Natural killer cell (primary cell): ENCODE measurements around the gene SP100. TPM values are rescaled to one million over a fixed set of nuclear protein-coding genes. Genes with fewer than 3 reads are reported as not detected.
A peak's percentile ranks its signal among the peaks of the same experiment; 100 is the strongest.

Source experiments
- ATAC-seq, 3 donors: fragments of 150-1000 bp in 2 of 3; fragments of 200-7000 bp in 1 of 3; cut with Tn5 transposase; 1 replicate in 1 of 3; 2 replicates in 2 of 3; pipeline ENCODE4 v1.10.0; 2021; ENCODE audit warnings: mild to moderate bottlenecking in 2 of 3, moderate library complexity in 2 of 3
- DNase-seq, 2 donors: peaks; one replicate each; pipeline versions ENCODE4 v3.0.0 to v3.0.0-alpha.2; 2013 to 2021; ENCODE audit warnings: mixed read lengths in 1 of 2
- H3K27ac ChIP-seq: one replicate; pipeline ENCODE4 v1.5.1; 2013; ENCODE audit warnings: mild to moderate bottlenecking, low read length
- H3K27me3 ChIP-seq: one replicate; pipeline ENCODE4 v1.6.1; 2013; ENCODE audit warnings: low read length; ENCODE audit not compliant: control insufficient read depth, insufficient read depth
- H3K36me3 ChIP-seq: one replicate; pipeline ENCODE4 v1.6.1; 2013; ENCODE audit warnings: low read length; ENCODE audit not compliant: control insufficient read depth, insufficient read depth
- H3K4me1 ChIP-seq: one replicate; pipeline ENCODE4 v1.6.1; 2013; ENCODE audit warnings: low read length; ENCODE audit not compliant: control insufficient read depth, insufficient read depth
- H3K4me3 ChIP-seq: one replicate; pipeline ENCODE4 v1.5.1; 2013; ENCODE audit warnings: low read length
- H3K9me3 ChIP-seq: one replicate; pipeline ENCODE4 v1.6.1; 2013; ENCODE audit warnings: low read length; ENCODE audit not compliant: control insufficient read depth, insufficient read depth
- H3K27ac Mint-ChIP-seq, 2 donors: one replicate each; pipeline ENCODE4 v1.8.0; 2022; ENCODE audit warnings: mild to moderate bottlenecking in 2 of 2, mixed read lengths in 2 of 2, moderate library complexity in 1 of 2
- H3K27me3 Mint-ChIP-seq, 2 donors: one replicate each; pipeline ENCODE4 v1.8.0; 2022; ENCODE audit warnings: low read depth in 2 of 2, mixed read lengths in 2 of 2
- H3K36me3 Mint-ChIP-seq: one replicate; pipeline ENCODE4 v1.8.0; 2022; ENCODE audit warnings: mixed read lengths
- H3K4me1 Mint-ChIP-seq, 2 donors: one replicate each; pipeline ENCODE4 v1.8.0; 2022; ENCODE audit warnings: mixed read lengths in 2 of 2
- H3K4me3 Mint-ChIP-seq: one replicate; pipeline ENCODE4 v1.8.0; 2022; ENCODE audit warnings: mild to moderate bottlenecking, moderate library complexity, mixed read lengths
- H3K9me3 Mint-ChIP-seq, 2 donors: one replicate each; pipeline ENCODE4 v1.8.0; 2022; ENCODE audit warnings: mixed read lengths in 2 of 2
- WGBS: methylation state at CpG from one replicate; pipeline ENCODE4 v1.1.7; 2013; ENCODE audit warnings: missing lambda C conversion rate; ENCODE audit not compliant: insufficient coverage; 5-methylcytosine and 5-hydroxymethylcytosine counted together
- intact Hi-C: fragments of 100-400 bp; cut with micrococcal nuclease; formaldehyde crosslinking; loops from one replicate; pipeline ENCODE4 v1.14.2; 2022
- total RNA-seq, 4 donors: library from RNA; stranded (reverse); fragments of 120-200 nt in 1 of 4; gene quantifications; one replicate each; pipeline versions ENCODE4 v1.2.3 to v1.2.4, GENCODE V29; 2013 to 2022
- TF ChIP-seq, protein P1 (sequence below): fragments of 200-600 bp; IDR thresholded peaks from one replicate; pipeline ENCODE4 v1.8.0; 2022; ENCODE audit warnings: antibody characterized with exemption

SP100 gene
- total RNA-seq, 3 donors from 2014 or later (not counting 1 experiment from before 2014, with no cell fraction given) = 338 to 393 (median 363) TPM

DNA sequence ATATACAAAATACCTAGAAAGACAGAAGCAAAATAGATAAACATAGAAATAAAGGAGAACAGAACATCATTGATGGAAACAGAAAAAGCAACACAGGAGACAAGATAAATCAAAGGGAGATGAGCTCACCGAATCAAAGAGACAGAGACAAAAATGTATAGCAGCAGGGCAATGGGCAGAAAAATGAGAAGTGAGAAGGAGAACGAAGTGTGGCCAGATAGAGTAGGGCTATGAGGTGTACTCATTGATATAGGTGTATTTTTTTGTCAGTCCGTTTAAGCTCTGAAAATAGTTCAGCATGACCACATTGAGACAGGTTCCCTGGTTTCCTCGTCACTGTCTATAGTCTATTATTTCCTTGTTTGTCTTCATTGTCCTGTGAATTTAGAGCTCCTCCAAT is 55.1 kb downstream of the SP100 start:
- 76% methylated on average over 4 of the region's 4 CpGs for WGBS
- Mint-ChIP-seq H3K27me3 (no peaks in the 10 kb centered on the region), H3K36me3 (peaks cover 33% of the 10 kb centered on the region), H3K4me3 (no peak overlapping the region), H3K4me1 (peaks cover 12 to 23% of the 10 kb centered on the region in 2 donors), H3K27ac (peak overlapping the region; percentile 37 to 75), H3K9me3 (no peaks in the 10 kb centered on the region)
- Histone ChIP-seq H3K27me3 (no peaks in the 10 kb centered on the region), H3K4me3 (no peak overlapping the region), H3K36me3 (peaks cover 62% of the 10 kb centered on the region), H3K27ac (no peak overlapping the region), H3K4me1 (peaks cover 4% of the 10 kb centered on the region), H3K9me3 (no peaks in the 10 kb centered on the region)
- TF ChIP-seq, protein P1, sequence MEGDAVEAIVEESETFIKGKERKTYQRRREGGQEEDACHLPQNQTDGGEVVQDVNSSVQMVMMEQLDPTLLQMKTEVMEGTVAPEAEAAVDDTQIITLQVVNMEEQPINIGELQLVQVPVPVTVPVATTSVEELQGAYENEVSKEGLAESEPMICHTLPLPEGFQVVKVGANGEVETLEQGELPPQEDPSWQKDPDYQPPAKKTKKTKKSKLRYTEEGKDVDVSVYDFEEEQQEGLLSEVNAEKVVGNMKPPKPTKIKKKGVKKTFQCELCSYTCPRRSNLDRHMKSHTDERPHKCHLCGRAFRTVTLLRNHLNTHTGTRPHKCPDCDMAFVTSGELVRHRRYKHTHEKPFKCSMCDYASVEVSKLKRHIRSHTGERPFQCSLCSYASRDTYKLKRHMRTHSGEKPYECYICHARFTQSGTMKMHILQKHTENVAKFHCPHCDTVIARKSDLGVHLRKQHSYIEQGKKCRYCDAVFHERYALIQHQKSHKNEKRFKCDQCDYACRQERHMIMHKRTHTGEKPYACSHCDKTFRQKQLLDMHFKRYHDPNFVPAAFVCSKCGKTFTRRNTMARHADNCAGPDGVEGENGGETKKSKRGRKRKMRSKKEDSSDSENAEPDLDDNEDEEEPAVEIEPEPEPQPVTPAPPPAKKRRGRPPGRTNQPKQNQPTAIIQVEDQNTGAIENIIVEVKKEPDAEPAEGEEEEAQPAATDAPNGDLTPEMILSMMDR = no peak
- intact Hi-C loops = no loop called here
- no peak for DNase-seq
- ATAC-seq = no peak

DNA sequence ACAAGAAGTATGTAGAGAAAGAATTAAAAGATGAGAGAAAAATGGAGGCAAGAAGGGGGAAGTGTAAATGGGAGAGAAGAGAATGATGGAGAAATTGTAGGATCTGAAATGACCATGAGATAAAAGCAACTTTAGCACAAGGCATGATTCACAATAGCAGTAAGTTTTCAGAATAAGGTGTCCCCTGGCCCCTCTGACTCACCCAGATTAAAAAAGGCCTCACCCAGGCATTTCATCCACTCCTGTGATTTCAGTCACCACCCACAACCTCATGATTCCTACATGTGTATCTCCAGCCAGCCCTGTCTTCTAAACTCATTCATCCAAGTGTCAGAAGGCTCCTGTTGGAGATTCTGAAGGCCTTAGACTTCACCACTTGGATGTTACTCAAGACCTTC is 56.6 kb downstream of the SP100 start:
- ATAC-seq (peak in 2 of 3 donors; percentile 50 to 64), DNase-seq (peak in 1 of 2 donors; percentile 17)
- Mint-ChIP-seq H3K27ac (peak overlapping the region; percentile 10 to 75), H3K27me3 (no peaks in the 10 kb centered on the region), H3K4me3 (no peak overlapping the region), H3K9me3 (no peaks in the 10 kb centered on the region), H3K36me3 (peaks cover 23% of the 10 kb centered on the region), H3K4me1 (peaks cover 12 to 21% of the 10 kb centered on the region in 2 donors)
- Histone ChIP-seq H3K4me1 (peaks cover 4% of the 10 kb centered on the region), H3K27ac (peak overlapping the region; percentile 56), H3K9me3 (no peaks in the 10 kb centered on the region), H3K4me3 (no peak overlapping the region), H3K36me3 (peaks cover 59% of the 10 kb centered on the region), H3K27me3 (no peaks in the 10 kb centered on the region)
- intact Hi-C loops = no loop called here
- TF ChIP-seq, protein P1 = no peak

DNA sequence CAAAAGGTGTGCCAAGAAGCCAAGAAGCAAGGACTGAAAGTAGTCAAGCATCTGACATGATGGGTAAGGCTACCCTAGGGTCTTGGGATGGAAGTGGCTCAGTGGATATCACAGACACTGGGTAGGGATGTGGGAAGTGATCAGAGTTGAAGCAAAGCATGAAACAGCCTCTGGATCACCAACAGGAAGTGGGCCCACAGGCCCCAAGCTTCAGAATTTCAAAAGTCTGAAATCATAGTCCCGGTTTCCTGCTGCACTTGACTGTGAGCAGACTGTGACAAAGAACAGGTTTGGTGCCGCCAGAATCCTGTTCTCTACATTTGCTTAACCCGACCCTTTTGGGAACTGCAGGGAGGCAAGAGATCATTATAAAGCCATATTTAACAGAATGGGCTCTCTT is 57.4 kb downstream of the SP100 start:
- Histone ChIP-seq H3K27ac (peak overlapping the region; percentile 56), H3K36me3 (peaks cover 56% of the 10 kb centered on the region), H3K4me3 (no peak overlapping the region), H3K4me1 (peaks cover 4% of the 10 kb centered on the region), H3K27me3 (no peaks in the 10 kb centered on the region), H3K9me3 (no peaks in the 10 kb centered on the region)
- intact Hi-C loops = no loop called here
- Mint-ChIP-seq H3K27ac (peak overlapping the region; percentile 10 to 75), H3K36me3 (peaks cover 18% of the 10 kb centered on the region), H3K4me3 (no peak overlapping the region), H3K27me3 (no peaks in the 10 kb centered on the region), H3K9me3 (no peaks in the 10 kb centered on the region), H3K4me1 (peaks cover 12 to 21% of the 10 kb centered on the region in 2 donors)
- DNase-seq = peak in 1 of 2 donors; percentile 46
- ATAC-seq = peak; percentile 24 to 54 (median 36)
- 21% methylated on average over 3 of the region's 3 CpGs for WGBS
- TF ChIP-seq, protein P1 = no peak

DNA sequence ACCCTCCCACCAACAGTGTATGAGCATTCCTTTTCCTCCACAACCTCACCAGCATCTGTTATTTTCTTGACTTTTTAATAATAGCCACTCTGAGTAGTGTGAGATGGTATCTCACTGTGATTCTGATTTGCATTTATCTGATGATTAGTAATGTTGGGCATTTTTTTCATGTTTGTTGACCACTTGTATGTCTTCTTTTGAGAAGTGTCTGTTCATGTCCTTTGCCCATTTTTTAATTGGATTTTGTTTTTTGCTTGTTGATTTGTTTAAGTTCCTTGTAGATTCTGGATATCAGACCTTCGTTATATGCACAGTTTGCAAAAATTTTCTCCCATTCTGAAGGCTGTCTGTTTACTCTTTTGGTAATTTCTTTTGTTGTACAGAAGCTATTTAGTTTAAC is 59.1 kb downstream of the SP100 start:
- peaks cover 30% of the 10 kb centered on the region for H3K36me3 Mint-ChIP-seq
- H3K4me1 Mint-ChIP-seq = peaks cover 23 to 24% of the 10 kb centered on the region in 2 donors
- intact Hi-C loops = no loop called here
- H3K4me3 ChIP-seq = no peak overlapping the region
- H3K4me3 Mint-ChIP-seq = no peak overlapping the region
- H3K27ac Mint-ChIP-seq = peak overlapping the region; percentile 11 to 50
- no peak for ATAC-seq
- no peak for DNase-seq
- peaks cover 57% of the 10 kb centered on the region for H3K36me3 ChIP-seq
- TF ChIP-seq, protein P1 = no peak
- peaks cover 4% of the 10 kb centered on the region for H3K4me1 ChIP-seq
- H3K9me3 ChIP-seq = no peaks in the 10 kb centered on the region
- 100% methylated on average over 1 of the region's 1 CpG for WGBS
- H3K9me3 Mint-ChIP-seq = no peaks in the 10 kb centered on the region
- no peaks in the 10 kb centered on the region for H3K27me3 ChIP-seq
- H3K27me3 Mint-ChIP-seq = no peaks in the 10 kb centered on the region
- no peak overlapping the region for H3K27ac ChIP-seq
